ENCODE measurements around the gene SLC37A1. TPM values are rescaled to one million over a fixed set of nuclear protein-coding genes. Genes with fewer than 3 reads are reported as not detected.

Gene SLC37A1
- total and polyA plus RNA-seq, 2 of the 13 experiments (the other 11 are each of a cell fraction or from before 2014, with no cell fraction given) = 0.22 to 0.40 TPM

- no peak for FAIRE-seq
- in situ Hi-C loops (cut with HindIII; ENCODE audit: extremely low pct_ligation_motif_present, low pct_unique_long_range_greater_than_20kb) = no loop called here
- POLR2A ChIA-PET = interaction anchor here (0.8 kb wide), 1 partner anchor 12 kb away, joined by 3 read pairs; no protein-coding TSS in a partner anchor
- ATAC-seq = no peak
- no peaks in the 10 kb centered on the region for H3K9me3 ChIP-seq (ENCODE audit: low read length)
- no TSS peak for BruUV-seq (replicated peaks)
- H3K79me2 ChIP-seq (ENCODE audit: insufficient read depth, low read length) = no peaks in the 10 kb centered on the region
- TF ChIP-seq MXD1 (CRISPR knock-in tag; IDR thresholded peaks at IDR 0.05) (no peak), TFDP2 (CRISPR knock-in tag; IDR thresholded peaks at IDR 0.05) (no peak), GMEB1 (CRISPR knock-in tag; IDR thresholded peaks at IDR 0.05; ENCODE audit: borderline replicate concordance) (no peak), LBX2 (CRISPR knock-in tag; IDR thresholded peaks at IDR 0.05; ENCODE audit: borderline replicate concordance) (no peak), ZNF580 (CRISPR knock-in tag; IDR thresholded peaks at IDR 0.05; ENCODE audit: borderline replicate concordance, low read depth) (no peak), MED13 (CRISPR knock-in tag; IDR thresholded peaks at IDR 0.05) (no peak), KMT2B (CRISPR knock-in tag; IDR thresholded peaks at IDR 0.05) (no peak), ZMYM2 (CRISPR knock-in tag; IDR thresholded peaks at IDR 0.05) (no peak)
- no peaks in the 10 kb centered on the region for H4K20me1 ChIP-seq (ENCODE audit: insufficient read depth, low read length)
- no peak overlapping the region for H3K4me3 ChIP-seq (replicated peaks in 1 of 3; ENCODE audit: insufficient read depth in 1 of 3, low read depth in 2 of 3, low read length in 3 of 3)
- no peak overlapping the region for H3K9ac ChIP-seq (ENCODE audit: insufficient read depth, low read depth, low read length)
- H2AFZ ChIP-seq (ENCODE audit: low read length) = no peak overlapping the region
- no peak overlapping the region for H3K27ac ChIP-seq (ENCODE audit: extremely low read length, insufficient read depth, low read length)
- CTCF ChIA-PET (ENCODE audit: low intra/inter-chr PET ratio, low total read pairs) = no interaction called here
- H3K27me3 ChIP-seq (ENCODE audit: control insufficient read depth in 1 of 2, insufficient read depth in 2 of 2, low read length in 2 of 2) = 0 out of 5 replicates have a peak, but pooled peaks cover 0 to 4% of the 10 kb centered on the region in 2 experiments
- intact Hi-C loops (cut with micrococcal nuclease; ENCODE audit: unreplicated experiment) = loop anchor here (5.0 kb wide), 1 partner anchor 47 kb away; no protein-coding TSS in a partner anchor
- no peak for DNase-seq (ENCODE audit: low spot score)
- peak overlapping the region; percentile 30 for H3K4me2 ChIP-seq (ENCODE audit: low read depth, low read length)
- 16% methylated on average over 8 of the region's 15 CpGs for WGBS (ENCODE audit: low lambda C conversion rate)
- H3K4me1 ChIP-seq (ENCODE audit: insufficient read depth, low read length) = peaks cover 40% of the 10 kb centered on the region
- H3K36me3 ChIP-seq (replicated peaks in 1 of 2; ENCODE audit: control insufficient read depth in 1 of 2, insufficient read depth in 2 of 2, low read length in 2 of 2) = no peaks in the 10 kb centered on the region
Measured at GRCh38 chr21:42525029-42525581, 11.5 kb downstream of the SLC37A1 start.

Data from HepG2 (cell line).